ENCODE measurements around the gene SRCIN1. TPM values are rescaled to one million over a fixed set of nuclear protein-coding genes. Genes with fewer than 3 reads are reported as not detected.

SRCIN1 gene
- total RNA-seq, 1 donor from 2014 or later = 6.6 TPM

- Histone ChIP-seq H3K4me1 (peaks cover 8% of the 10 kb centered on the region), H3K36me3 (no peaks in the 10 kb centered on the region), H3K27me3 (ENCODE audit: low read depth) (peaks cover 56% of the 10 kb centered on the region), H3K4me3 (no peak overlapping the region), H3K9me3 (no peaks in the 10 kb centered on the region), H3K27ac (no peak overlapping the region)
- no peak for TF ChIP-seq CTCF (IDR thresholded peaks at IDR 0.05)
- no peak for ATAC-seq
- DNase-seq = no peak
- intact Hi-C loops (cut with DNase I) = no loop called here
Measured at GRCh38 chr17:38601539-38602351, 4.0 kb downstream of the SRCIN1 start.

DNA sequence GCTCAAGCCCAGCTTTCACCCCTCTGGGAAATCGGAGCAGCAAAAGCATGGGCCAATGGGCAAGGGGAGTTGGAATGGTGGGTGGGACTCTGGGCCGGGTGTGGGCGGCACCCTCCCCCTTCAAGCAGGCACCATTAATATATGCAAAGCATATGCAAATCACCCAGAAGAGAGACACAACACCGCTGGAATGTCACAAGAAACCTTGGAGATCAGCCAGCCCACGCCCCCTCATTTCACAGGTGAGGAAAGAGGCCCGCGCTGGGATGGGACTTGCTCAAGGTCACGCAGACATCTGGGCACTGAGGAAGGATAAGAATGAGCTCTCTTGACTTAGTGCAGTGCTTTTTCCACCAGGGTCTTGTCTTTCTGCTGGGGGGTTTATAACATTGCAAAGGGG lies 4.8 kb downstream of the SRCIN1 start:
- no peak for TF ChIP-seq CTCF (IDR thresholded peaks at IDR 0.05)
- Histone ChIP-seq H3K4me1 (no peaks in the 10 kb centered on the region), H3K36me3 (no peaks in the 10 kb centered on the region), H3K27ac (no peak overlapping the region), H3K4me3 (no peak overlapping the region), H3K27me3 (ENCODE audit: low read depth) (peaks cover 56% of the 10 kb centered on the region), H3K9me3 (no peaks in the 10 kb centered on the region)
- ATAC-seq (no peak), DNase-seq (no peak)
- intact Hi-C loops (cut with DNase I) = no loop called here

- intact Hi-C loops (cut with DNase I) = no loop called here
- H3K27me3 ChIP-seq (ENCODE audit: low read depth) = peaks cover 60% of the 10 kb centered on the region
- H3K9me3 ChIP-seq = no peaks in the 10 kb centered on the region
- no peak for ATAC-seq
- H3K4me3 ChIP-seq = no peak overlapping the region
- TF ChIP-seq CTCF (IDR thresholded peaks at IDR 0.05) = no peak
- H3K27ac ChIP-seq = no peak overlapping the region
- no peaks in the 10 kb centered on the region for H3K36me3 ChIP-seq
- no peak for DNase-seq
- H3K4me1 ChIP-seq = no peaks in the 10 kb centered on the region
Measured at GRCh38 chr17:38600416-38600815, 5.3 kb downstream of the SRCIN1 start.

GRCh38 chr17:38599398-38599856 lies 6.3 kb downstream of the SRCIN1 start:
- no peak for TF ChIP-seq CTCF (IDR thresholded peaks at IDR 0.05)
- intact Hi-C loops (cut with DNase I) = no loop called here
- Histone ChIP-seq H3K36me3 (no peaks in the 10 kb centered on the region), H3K27me3 (ENCODE audit: low read depth) (peaks cover 63% of the 10 kb centered on the region), H3K9me3 (no peaks in the 10 kb centered on the region), H3K27ac (no peak overlapping the region), H3K4me1 (no peaks in the 10 kb centered on the region), H3K4me3 (no peak overlapping the region)
- DNase-seq (no peak), ATAC-seq (no peak)

DNA sequence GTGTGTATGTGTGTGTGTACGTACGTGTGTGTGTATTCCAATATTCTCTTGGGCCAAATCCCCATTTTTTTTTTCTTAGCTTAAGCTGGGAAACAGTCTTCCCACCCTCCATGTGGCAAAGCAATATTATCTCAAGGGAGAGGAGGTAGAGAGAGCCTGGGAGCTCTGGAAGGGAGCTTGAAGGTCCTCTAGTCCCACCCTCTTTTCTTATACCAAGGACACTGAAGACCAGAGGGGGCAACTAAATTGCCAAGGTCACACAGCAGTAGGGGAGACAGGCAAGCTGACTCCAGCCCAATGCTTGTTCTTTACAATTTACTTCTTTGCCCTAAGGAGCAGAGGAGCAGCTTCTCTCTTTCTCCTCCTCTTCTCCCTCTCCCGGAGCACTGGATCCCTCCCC lies 6.8 kb downstream of the SRCIN1 start:
- intact Hi-C loops (cut with DNase I) = no loop called here
- Histone ChIP-seq H3K27me3 (ENCODE audit: low read depth) (peaks cover 63% of the 10 kb centered on the region), H3K4me1 (no peaks in the 10 kb centered on the region), H3K27ac (no peak overlapping the region), H3K4me3 (no peak overlapping the region), H3K36me3 (no peaks in the 10 kb centered on the region), H3K9me3 (no peaks in the 10 kb centered on the region)
- ATAC-seq (no peak), DNase-seq (no peak)
- TF ChIP-seq CTCF (IDR thresholded peaks at IDR 0.05) = no peak
